GM23248 (cell line): ENCODE measurements around the gene GRIA4. TPM values are rescaled to one million over a fixed set of nuclear protein-coding genes. Genes with fewer than 3 reads are reported as not detected.

Experiments
- DNase-seq: peaks from one replicate; pipeline ENCODE4 v3.0.0-alpha.2; 2015
- H2AFZ ChIP-seq: fragments of 200-600 bp; sonication (generic); 2 replicates; pipeline ENCODE4 v1.6.1; 2016; ENCODE audit warnings: antibody characterized with exemption
- H3F3A ChIP-seq: fragments of 200-600 bp; sonication (generic); 2 replicates; pipeline ENCODE4 v1.6.1; 2016; ENCODE audit warnings: mild to moderate bottlenecking, antibody characterized with exemption, mixed run types; ENCODE audit not compliant: insufficient read depth
- H3K27ac ChIP-seq: fragments of 200-600 bp; sonication (generic); 2 replicates; pipeline ENCODE4 v1.5.1; 2016; ENCODE audit warnings: mild to moderate bottlenecking
- H3K27me3 ChIP-seq: fragments of 200-600 bp; sonication (generic); replicated peaks from 2 replicates; pipeline ENCODE4 v1.6.1; 2016; ENCODE audit warnings: mild to moderate bottlenecking; ENCODE audit not compliant: insufficient read depth
- H3K36me3 ChIP-seq: fragments of 200-600 bp; sonication (generic); 2 replicates; pipeline ENCODE4 v1.6.1; 2016; ENCODE audit warnings: low read depth, mild to moderate bottlenecking
- H3K4me1 ChIP-seq: fragments of 200-600 bp; sonication (generic); 2 replicates; pipeline ENCODE4 v1.6.1; 2016; ENCODE audit warnings: mild to moderate bottlenecking; ENCODE audit not compliant: insufficient read depth
- H3K4me2 ChIP-seq: fragments of 200-600 bp; sonication (generic); one replicate; pipeline ENCODE4 v1.6.1; 2016; ENCODE audit warnings: mild to moderate bottlenecking; ENCODE audit not compliant: unreplicated experiment
- H3K4me3 ChIP-seq: fragments of 200-600 bp; sonication (generic); 2 replicates; pipeline ENCODE4 v1.5.1; 2016; ENCODE audit warnings: mild to moderate bottlenecking
- H3K79me2 ChIP-seq: fragments of 200-600 bp; sonication (generic); 2 replicates; pipeline ENCODE4 v1.6.1; 2016; ENCODE audit warnings: mild to moderate bottlenecking; ENCODE audit not compliant: insufficient read depth
- H3K9ac ChIP-seq: fragments of 200-600 bp; sonication (generic); 2 replicates; pipeline ENCODE4 v1.6.1; 2016; ENCODE audit warnings: mild to moderate bottlenecking
- H3K9me2 ChIP-seq: fragments of 200-600 bp; sonication (generic); 2 replicates; pipeline ENCODE4 v1.6.1; 2016; ENCODE audit warnings: mixed run types, mild to moderate bottlenecking, moderate library complexity; ENCODE audit not compliant: insufficient read depth
- H3K9me3 ChIP-seq: fragments of 200-600 bp; sonication (generic); one replicate; pipeline ENCODE4 v1.6.1; 2017; ENCODE audit warnings: low read depth
- H4K20me1 ChIP-seq: fragments of 200-600 bp; sonication (generic); 2 replicates; pipeline ENCODE4 v1.6.0; 2016; ENCODE audit not compliant: insufficient read depth
- EZH2 ChIP-seq: fragments of 200-600 bp; sonication (generic); IDR thresholded peaks from 2 replicates; pipeline ENCODE4 v1.6.1; 2018; ENCODE audit warnings: antibody characterized with exemption, mild to moderate bottlenecking; ENCODE audit not compliant: insufficient read depth, poor library complexity, severe bottlenecking
- EZH2phosphoT487 ChIP-seq: fragments of 200-600 bp; sonication (generic); IDR thresholded peaks from 2 replicates; pipeline ENCODE4 v1.6.1; 2018; ENCODE audit warnings: antibody characterized with exemption, moderate library complexity, mild to moderate bottlenecking, low read depth; ENCODE audit not compliant: insufficient read depth
- WGBS, 2 experiments: methylation state at CpG; one replicate each; pipeline ENCODE4 v1.1.6; 2015 to 2017; ENCODE audit warnings: low lambda C conversion rate in 2 of 2, low coverage in 1 of 2; ENCODE audit errors: missing lambda C conversion rate in 2 of 2; 5-methylcytosine and 5-hydroxymethylcytosine counted together
- in situ Hi-C: fragments of 300-500 bp; cut with MboI; formaldehyde crosslinking; loops from 2 replicates; pipeline ENCODE4 v1.15.0; 2020
- polyA plus RNA-seq: library from polyadenylated mRNA; unstranded; fragments of >200 nt; fragmentation: Nextera tagmentation; extraction: Ambion mirVana; gene quantifications from 2 replicates; pipeline ENCODE4 v1.2.1, GENCODE V29; 2016
- total RNA-seq: library from RNA; depleted of rRNA; stranded (reverse); fragments of >200 nt; shearing (Covaris generic); gene quantifications from 2 replicates; pipeline ENCODE4 v1.2.3, GENCODE V29; 2014

Gene GRIA4
- total and polyA plus RNA-seq, 2 experiments from 2014 or later, result not detected

- no peak overlapping the region for H2AFZ ChIP-seq
- no peak overlapping the region for H3K4me3 ChIP-seq
- H3K4me1 ChIP-seq, result no peaks in the 10 kb centered on the region
- H3K4me2 ChIP-seq, result no peak overlapping the region
- no peaks in the 10 kb centered on the region for H3K27me3 ChIP-seq
- H4K20me1 ChIP-seq, result no peaks in the 10 kb centered on the region
- H3K9me2 ChIP-seq, result no peaks in the 10 kb centered on the region
- H3K36me3 ChIP-seq, result no peaks in the 10 kb centered on the region
- H3K9me3 ChIP-seq, result no peaks in the 10 kb centered on the region
- no peaks in the 10 kb centered on the region for H3F3A ChIP-seq
- no peaks in the 10 kb centered on the region for H3K79me2 ChIP-seq
- TF ChIP-seq EZH2phosphoT487, result no peak
- TF ChIP-seq EZH2, result no peak
- no peak for DNase-seq
- H3K27ac ChIP-seq, result no peak overlapping the region
- H3K9ac ChIP-seq, result no peak overlapping the region
- in situ Hi-C loops, result no loop called here
- 42 to 51% methylated on average over 8 of the region's 8 CpGs for WGBS, 2 experiments
Measured at GRCh38 chr11:105821781-105822180, 211.9 kb downstream of the GRIA4 start.

DNA sequence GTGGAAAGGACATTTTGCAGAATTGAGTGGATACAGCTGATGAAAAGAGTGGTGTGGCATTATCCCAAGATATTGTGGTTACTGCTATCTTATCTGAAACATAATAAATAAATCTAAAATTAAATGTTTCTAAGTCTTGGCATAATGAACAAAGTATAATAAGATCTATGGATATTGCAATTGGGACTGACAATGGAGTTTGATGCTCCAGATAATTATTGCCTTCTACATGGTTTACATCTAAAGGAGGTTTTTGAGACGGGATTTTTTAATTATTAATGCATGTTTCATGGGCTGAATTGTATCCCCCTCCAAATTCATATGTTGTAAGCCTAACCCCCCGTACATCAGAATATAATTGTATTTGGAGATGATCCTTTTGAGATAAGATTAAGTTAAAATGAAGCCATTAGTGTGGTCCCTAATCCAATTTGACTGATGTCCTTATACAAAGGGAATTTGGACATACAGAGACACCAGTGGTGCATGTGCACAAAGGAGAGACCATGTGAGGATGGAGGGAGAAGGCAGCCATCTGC, 213.7 kb downstream of the GRIA4 start:
- H3K4me1 ChIP-seq, result no peaks in the 10 kb centered on the region
- no peak for TF ChIP-seq EZH2phosphoT487
- H3K4me3 ChIP-seq, result no peak overlapping the region
- H3K79me2 ChIP-seq, result no peaks in the 10 kb centered on the region
- no peak overlapping the region for H2AFZ ChIP-seq
- no peaks in the 10 kb centered on the region for H3K27me3 ChIP-seq
- H3F3A ChIP-seq, result no peaks in the 10 kb centered on the region
- 7 to 21% methylated on average over 2 of the region's 2 CpGs for WGBS, 2 experiments
- no peak for DNase-seq
- no peak overlapping the region for H3K9ac ChIP-seq
- in situ Hi-C loops, result no loop called here
- H3K36me3 ChIP-seq, result no peaks in the 10 kb centered on the region
- H3K9me3 ChIP-seq, result no peaks in the 10 kb centered on the region
- no peak overlapping the region for H3K4me2 ChIP-seq
- no peak overlapping the region for H3K27ac ChIP-seq
- H4K20me1 ChIP-seq, result no peaks in the 10 kb centered on the region
- H3K9me2 ChIP-seq, result no peaks in the 10 kb centered on the region

DNA sequence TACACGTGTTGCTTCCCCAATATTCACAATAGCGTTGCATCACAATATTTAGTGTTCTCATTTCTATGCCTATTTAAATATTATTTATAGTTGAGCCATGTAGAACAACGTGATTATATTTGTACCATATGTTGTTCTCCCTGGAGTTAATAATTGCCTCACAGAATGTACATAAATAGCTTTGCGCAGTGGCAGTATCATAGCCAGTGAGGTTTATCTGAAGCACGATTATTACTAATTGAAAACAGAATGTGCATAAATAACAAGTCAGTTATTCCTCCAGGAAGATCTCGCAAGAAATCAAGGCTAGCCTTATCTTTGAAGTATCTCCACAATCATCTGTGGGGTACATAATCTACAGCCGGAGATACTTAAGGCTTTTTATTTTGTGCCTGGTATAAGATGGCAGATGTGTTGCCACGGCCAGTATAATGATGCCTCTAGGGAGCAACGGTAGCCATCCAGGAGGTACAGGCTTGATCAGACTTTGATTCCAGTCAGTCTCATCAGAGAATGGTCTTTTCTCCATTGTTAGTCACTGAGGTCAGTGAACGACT, 214.7 kb downstream of the GRIA4 start:
- no peaks in the 10 kb centered on the region for H3F3A ChIP-seq
- H3K4me2 ChIP-seq, result no peak overlapping the region
- no peaks in the 10 kb centered on the region for H3K4me1 ChIP-seq
- H4K20me1 ChIP-seq, result no peaks in the 10 kb centered on the region
- TF ChIP-seq EZH2phosphoT487 (no peak), EZH2 (no peak)
- 17 to 18% methylated on average over 10 of the region's 10 CpGs for WGBS, 2 experiments
- H3K36me3 ChIP-seq, result no peaks in the 10 kb centered on the region
- H3K79me2 ChIP-seq, result no peaks in the 10 kb centered on the region
- no peak for DNase-seq
- no peak overlapping the region for H2AFZ ChIP-seq
- no peak overlapping the region for H3K27ac ChIP-seq
- no peaks in the 10 kb centered on the region for H3K9me3 ChIP-seq
- no peaks in the 10 kb centered on the region for H3K9me2 ChIP-seq
- H3K4me3 ChIP-seq, result no peak overlapping the region
- in situ Hi-C loops, result no loop called here
- H3K27me3 ChIP-seq, result no peaks in the 10 kb centered on the region
- H3K9ac ChIP-seq, result no peak overlapping the region

DNA sequence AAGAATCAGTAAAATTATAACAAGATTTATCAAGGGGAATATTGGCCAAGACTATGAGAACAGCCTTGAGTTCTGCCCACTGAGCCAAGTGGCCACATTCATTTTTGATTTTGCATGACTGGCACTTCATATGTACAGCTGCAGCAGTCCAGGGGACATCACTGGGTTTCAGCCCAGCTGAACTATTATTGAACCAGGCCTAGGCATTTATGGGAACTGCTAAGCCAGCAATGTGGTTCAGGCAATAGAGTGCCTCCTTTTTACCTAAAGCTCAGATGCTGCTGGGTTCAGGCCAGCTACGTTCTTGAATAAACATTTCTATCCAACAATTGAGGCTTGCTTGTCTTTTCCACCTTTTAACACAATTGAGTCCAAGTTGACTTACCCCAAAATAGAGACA, 215.3 kb downstream of the GRIA4 start:
- Histone ChIP-seq H3K27me3 (no peaks in the 10 kb centered on the region), H3K9me2 (no peaks in the 10 kb centered on the region), H3K79me2 (no peaks in the 10 kb centered on the region), H3F3A (no peaks in the 10 kb centered on the region), H3K27ac (no peak overlapping the region), H3K36me3 (no peaks in the 10 kb centered on the region), H3K4me3 (no peak overlapping the region), H3K4me2 (no peak overlapping the region), H3K4me1 (no peaks in the 10 kb centered on the region), H4K20me1 (no peaks in the 10 kb centered on the region), H3K9me3 (no peaks in the 10 kb centered on the region), H2AFZ (no peak overlapping the region), H3K9ac (no peak overlapping the region)
- WGBS, 2 experiments, result 15 to 50% methylated on average over 1 of the region's 1 CpG
- in situ Hi-C loops, result no loop called here
- TF ChIP-seq EZH2, result no peak
- no peak for TF ChIP-seq EZH2phosphoT487
- no peak for DNase-seq

DNA sequence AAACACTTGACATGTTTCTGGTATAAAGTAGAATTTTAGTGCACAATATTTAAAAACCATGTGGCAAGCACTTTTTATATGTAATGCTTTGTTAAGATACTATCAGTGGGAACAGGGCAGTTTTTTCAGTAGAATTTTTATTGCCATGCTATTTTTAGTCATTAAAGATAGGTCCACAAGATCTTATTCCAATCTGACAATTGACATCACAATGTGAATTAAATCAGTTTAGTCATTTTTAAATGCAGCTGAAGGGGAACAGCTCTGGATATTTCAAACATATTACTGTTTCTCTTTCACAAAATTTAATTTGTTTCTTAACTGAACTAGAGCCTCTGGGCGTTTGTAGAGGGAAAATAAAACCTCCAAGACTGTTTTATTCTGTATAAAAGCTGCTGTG, 218.0 kb downstream of the GRIA4 start:
- no peaks in the 10 kb centered on the region for H3K9me2 ChIP-seq
- WGBS, 2 experiments, result 0 to 3% methylated on average over 1 of the region's 1 CpG
- no peak overlapping the region for H2AFZ ChIP-seq
- TF ChIP-seq EZH2, result no peak
- no peak for TF ChIP-seq EZH2phosphoT487
- H3K36me3 ChIP-seq, result no peaks in the 10 kb centered on the region
- H3K79me2 ChIP-seq, result no peaks in the 10 kb centered on the region
- in situ Hi-C loops, result no loop called here
- H3K4me3 ChIP-seq, result no peak overlapping the region
- H3K27ac ChIP-seq, result no peak overlapping the region
- H3F3A ChIP-seq, result no peaks in the 10 kb centered on the region
- no peak overlapping the region for H3K4me2 ChIP-seq
- H3K9ac ChIP-seq, result no peak overlapping the region
- no peaks in the 10 kb centered on the region for H4K20me1 ChIP-seq
- no peak for DNase-seq
- H3K4me1 ChIP-seq, result no peaks in the 10 kb centered on the region
- no peaks in the 10 kb centered on the region for H3K9me3 ChIP-seq
- H3K27me3 ChIP-seq, result no peaks in the 10 kb centered on the region
